HG03060 (cell line): ENCODE measurements around the gene MAP2.
A peak's percentile ranks its signal among the peaks of the same experiment; 100 is the strongest.

Source experiments
- ATAC-seq: cut with Tn5 transposase; IDR thresholded peaks from one replicate; pipeline ENCODE4 v1.9.1; 2021; ENCODE audit warnings: low read depth, moderate number of reproducible peaks; ENCODE audit not compliant: unreplicated experiment

Gene MAP2

DNA sequence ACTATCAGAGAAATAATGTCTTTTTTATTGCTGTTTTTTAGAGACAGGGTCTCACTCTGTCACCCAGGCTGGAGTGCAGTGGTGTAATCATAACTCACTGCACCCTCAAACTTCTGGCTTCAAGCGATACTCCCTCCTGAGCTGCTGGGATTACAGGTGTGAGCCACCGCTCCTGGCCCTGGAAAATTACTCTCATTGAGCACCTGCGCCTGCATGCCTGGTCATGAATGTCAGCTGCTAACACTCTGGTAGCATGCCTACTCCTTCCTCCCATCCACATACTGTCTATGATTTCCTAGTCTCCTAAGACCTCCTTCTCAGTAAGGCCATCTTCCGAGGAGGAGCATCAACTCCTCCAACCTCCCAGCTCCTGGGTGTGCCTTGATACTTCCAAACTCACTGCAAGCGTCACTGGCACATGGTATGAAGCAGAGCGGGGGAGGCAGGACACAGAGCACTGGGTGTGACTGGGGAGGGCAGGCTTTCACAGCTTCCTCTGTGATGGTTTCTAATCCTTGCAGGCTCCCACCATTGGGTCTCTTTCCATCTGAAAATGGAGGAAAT is 1.6 kb upstream of the MAP2 start:
- no peak for ATAC-seq

DNA sequence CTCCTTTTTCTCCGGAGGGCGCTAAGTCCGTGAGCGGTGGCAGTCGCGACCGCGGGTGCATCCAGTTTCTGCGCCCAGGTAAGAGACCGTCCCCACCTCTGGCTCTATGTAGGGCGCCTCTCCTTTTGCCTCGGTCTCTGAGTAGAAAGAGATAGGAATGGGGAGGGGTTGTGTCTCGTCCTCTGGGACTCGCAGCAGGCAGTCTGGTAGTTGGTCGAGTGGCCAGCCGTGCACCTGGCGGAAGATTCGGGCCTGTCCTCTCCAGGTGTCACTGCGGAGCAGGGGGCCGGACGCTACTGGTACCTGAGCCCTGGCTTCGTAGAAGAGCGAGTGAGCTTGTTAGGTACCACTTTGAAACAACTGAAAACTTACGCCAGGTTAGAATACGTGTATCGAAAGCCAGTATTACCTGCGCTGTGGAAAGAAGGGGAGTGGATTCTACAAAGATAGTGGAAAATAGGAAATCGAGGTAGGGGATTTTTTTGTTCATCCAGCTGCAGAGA is 403 bp downstream of the MAP2 start:
- no peak for ATAC-seq

DNA sequence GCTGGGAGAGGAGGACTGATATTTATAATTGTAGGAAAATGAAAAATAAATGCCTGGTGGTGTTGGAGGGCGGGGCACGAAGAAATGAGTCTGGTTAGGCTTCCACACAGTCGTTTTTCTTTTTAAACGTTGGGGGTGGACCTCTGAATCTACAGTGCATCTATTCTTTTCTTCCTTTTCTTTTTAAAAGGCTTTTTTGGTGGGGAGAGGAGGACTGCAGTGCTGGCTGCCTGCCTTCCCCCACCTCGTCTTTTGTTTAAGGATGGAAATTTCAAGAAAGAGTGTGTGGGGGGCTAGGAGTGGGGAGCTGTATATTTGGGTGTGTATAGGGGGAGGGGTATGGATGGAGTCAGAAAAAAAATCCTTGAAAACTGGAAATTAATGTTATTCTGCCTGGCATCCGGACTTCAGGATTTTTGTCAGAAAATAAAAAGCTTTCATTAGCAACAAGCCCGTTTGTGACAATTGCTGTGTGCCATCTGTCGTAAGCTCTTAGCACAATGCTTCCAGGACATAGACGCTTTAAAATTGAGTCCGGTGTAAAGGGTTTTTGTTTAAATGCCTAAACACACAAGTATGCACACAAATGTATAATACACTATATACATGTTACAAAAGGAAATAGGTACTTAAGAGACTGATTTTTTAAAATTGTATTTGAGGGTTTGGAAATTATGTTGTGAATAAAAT is 1.1 kb downstream of the MAP2 start:
- ATAC-seq = no peak

DNA sequence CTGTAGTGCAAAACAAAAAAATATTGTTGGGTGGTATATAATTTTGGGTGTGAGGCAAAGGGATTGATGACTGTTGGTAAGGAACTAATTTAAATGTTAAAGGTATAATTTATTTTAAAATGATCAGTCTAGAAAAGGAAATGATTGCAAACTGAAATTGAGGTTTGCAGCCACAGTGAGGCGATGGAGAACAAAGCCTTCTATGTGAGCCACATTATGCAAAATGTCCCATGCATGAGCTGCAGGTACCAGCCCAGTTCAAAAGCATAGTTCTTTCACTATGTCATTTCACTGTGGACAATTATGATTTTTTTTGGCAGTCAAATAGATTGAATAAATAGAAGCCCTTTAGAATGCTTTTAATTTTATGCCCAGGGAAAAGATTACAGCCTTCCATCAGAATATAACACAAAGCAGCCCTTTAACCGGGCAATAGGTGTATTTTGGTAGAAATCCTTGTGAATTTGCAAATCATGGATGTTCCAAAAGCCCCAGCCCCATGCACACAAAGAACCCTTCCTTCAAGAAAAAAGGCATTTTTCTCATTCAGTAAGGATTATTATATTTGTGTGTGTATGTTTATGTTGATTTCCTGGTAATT is 1.7 kb downstream of the MAP2 start:
- peak; percentile 39 for ATAC-seq

DNA sequence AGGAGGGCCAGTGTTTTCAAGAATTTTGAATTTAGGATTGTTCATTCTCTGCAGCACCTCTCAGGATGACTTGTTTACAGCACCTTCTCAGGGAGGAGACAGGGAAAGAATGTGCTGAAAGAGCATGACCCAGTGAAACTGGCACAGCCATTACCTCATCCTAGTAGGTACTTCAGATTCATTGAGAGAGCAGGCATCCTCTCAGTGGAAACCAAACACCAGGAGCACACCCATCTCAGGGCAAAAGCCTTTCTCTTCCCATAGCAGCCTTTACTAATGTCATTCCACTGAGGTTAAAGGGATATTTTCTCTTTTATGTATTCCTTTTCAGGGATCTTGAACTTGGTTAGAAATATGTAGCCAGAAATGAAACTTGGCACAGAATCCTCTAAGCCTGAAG is 2.6 kb downstream of the MAP2 start:
- ATAC-seq = no peak

DNA sequence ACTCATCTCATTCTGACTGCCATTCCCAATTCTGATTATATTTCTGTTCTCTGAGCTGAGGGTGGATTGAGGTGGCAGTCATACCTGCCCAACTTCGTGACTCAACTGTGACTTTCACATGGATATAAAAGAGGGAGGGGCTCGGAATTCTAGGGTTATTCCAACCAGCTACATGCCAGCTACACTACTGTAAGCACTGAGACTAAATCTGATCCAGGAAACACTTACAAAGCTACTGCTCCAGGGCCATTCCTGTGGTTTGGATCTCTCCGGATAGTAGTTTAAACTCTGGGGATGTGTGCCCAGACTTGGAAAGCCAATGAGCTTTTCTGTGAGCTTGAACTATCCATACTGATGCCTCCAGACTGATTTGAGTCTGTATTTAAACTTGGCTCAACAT is 7.9 kb downstream of the MAP2 start:
- no peak for ATAC-seq

DNA sequence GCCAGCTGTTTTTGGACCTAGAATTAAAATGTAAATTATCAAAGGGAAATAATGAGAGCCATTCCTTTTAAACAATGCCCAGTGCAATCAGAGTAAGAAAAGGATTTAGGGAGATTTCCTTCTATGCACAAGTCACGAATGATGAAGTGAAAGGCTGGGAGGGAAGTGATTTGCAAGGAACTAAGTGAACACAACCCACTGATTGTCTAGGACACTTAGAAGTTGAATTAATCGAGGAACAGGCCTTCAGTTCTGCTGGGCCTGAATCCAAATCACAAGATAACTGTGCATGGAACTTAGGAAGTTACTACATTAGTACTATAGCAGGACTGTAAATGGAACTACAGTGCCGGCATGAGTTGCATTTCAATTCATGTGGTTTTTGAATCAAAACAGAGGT is 17.7 kb downstream of the MAP2 start:
- ATAC-seq = no peak

DNA sequence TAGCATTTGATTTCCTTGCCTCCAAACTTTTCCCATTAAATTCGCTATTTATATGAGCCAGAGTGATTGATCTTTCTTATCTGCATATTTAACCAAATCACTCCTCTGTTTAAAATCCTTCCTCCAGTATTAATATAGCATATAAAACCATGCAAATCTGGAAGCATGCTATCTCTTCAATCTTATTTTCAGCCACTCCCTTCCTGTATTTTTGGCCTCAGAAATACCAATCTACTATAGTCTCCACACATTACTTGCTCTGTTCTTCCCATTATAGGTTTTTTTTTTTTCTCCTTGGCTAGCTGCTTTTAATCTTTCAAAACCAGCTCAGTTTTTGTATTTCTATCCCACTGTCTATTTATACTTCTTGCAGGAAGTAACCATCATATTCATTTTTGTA is 19.1 kb downstream of the MAP2 start:
- no peak for ATAC-seq

DNA sequence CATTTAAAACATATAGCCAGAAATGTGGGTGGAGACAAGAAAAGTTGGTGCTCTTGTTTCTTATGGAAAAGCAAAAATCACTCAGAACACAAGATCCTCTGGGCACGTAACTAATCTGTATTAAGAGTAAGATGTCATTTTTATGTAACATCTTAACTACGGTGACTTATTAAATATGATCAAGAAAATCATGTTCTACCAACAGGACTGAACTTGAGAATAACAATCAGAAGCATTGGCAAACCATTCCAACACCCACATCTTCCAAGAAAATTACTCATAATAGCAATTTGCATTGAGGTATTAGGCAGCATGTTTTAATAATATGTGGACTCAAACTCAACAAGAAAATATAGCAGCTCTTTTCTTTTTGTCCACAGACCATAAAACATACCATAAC is 21.6 kb downstream of the MAP2 start:
- ATAC-seq = no peak

DNA sequence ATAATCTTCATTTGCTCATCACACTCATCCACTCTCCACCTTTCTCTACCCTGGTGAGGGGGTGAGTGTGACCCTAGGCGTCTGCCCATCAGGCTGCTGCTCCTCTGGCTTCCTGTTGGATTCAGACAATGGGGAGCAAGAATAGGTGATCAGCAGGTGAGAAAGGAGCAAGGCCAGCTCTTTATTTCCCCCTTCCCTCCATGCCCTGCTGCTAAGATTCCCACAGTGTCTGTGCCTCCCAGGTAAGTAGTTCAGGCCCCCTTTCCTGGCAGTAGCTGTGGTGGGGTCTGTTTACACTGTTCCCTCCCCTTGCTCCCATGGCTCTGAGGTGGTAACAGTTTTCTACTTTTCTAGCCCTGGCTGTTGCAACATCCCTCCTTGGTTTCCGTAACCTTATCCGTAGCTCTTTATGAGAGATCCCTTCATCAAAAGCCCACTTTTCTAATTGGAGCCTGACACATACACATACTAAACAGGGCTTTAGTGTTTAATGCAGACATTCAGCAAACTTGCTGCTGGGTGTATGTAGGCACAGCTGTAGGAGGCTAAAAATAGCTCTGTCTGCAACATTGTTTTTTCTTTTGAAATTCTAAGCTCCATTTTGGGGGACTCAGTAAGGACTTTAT is 27.5 kb downstream of the MAP2 start:
- no peak for ATAC-seq

DNA sequence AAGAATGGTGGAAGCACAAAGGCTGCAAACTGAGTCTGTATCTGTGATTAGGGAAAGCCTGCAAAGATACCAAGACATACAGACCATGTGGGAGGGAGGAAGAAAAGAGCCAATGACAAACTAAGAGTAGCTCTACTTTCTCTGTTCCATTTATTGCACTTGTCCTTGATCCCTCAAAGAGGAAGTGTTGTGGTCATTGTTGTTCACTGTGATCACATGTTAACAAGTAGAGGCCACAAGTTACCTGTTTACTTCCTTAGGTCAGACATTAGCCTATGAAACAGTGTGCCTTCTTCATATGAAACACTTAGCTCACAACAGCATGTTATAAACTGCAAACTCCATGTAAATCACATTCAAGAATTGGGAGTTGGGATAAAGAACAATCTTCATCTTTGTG is 32.6 kb downstream of the MAP2 start:
- no peak for ATAC-seq

DNA sequence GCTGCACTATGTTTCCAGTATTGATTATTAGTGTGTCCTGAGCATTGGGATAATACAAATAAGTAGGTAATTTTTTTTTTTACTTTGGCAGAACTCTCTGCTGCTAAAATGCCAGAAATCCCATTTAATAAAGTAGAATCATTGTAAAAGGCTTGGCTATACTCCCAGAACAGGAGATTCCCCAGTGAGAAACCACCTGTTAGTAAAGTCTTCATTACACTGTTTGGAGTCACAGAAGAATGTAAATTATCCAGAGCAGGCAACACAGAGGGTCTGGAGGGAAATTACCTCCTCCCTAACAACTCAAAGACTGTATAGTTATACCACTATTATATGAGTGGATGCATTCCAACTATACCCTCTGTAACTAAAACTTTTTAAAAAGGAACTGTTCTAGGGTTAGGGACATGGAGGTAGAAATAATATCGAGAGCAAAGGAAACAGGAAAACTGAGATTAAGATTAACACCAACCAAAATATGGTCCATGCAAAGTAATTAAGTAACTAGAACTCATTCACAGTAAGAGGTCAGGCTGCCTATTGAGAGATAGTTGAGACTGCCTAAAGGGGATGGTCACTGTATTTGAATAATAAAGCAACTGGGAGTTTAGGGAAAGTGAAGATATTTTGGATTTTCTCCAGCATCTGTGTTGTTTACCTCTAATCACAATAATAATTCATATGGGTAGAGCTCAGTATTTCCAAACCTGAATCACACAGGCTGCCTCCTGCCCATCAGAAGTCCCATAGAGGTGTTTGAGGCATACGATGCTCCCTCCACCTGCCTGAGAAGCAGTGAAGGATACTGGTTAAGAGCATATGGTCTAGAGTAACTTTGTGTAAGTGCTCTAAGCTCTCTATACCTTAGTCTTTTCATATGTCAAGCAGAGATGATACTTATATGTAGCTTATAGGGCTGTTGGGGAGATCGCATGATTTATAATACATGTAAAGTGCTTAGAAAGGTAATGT is 34.4 kb downstream of the MAP2 start:
- no peak for ATAC-seq

DNA sequence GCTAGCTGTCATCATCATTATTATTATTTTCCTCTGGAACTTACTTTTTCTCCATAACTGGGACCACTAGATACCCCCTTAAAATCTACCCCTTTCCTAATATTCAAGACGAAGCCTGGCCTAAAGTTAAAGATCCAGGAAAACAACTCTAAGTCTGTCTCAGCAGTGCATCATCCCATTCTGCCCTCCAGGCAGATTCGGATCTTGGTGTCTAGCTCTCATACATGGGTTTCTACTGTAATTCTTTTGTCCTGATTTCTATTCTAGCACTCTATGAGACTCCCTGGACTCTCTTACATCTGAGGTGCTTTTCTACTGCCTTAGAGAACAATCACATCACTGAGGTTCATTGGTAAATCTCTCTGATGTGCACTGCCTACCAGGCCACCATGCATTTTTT is 35.5 kb downstream of the MAP2 start:
- ATAC-seq = no peak

DNA sequence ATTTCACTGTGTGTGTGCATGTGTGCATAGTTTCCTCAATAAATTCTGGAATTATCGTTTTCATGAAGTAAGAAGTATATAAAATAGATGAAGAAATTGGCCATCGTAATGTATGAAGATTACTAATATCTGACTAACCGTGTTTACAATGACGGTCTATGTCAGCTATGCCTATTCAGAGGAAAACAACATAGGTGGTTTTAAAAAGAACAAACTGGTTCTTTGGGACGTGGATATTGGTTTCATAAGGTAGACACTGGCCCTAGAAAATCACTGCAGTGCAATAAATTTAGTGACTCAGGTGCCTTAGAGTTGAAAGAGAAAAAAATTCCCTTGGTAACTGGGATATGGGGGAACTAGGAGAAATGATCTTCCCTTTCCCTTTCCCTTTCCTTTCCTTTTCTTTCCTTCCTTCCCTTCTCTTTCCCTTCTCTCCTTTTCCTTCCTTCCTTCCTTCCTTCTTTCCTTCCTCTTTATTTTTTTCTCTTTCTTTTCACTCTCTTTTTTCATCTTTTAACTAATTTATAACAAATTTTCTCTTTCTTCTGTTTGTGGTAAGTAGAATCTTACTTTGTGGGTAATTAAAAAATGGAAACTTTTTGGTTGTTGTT is 36.4 kb downstream of the MAP2 start:
- no peak for ATAC-seq

DNA sequence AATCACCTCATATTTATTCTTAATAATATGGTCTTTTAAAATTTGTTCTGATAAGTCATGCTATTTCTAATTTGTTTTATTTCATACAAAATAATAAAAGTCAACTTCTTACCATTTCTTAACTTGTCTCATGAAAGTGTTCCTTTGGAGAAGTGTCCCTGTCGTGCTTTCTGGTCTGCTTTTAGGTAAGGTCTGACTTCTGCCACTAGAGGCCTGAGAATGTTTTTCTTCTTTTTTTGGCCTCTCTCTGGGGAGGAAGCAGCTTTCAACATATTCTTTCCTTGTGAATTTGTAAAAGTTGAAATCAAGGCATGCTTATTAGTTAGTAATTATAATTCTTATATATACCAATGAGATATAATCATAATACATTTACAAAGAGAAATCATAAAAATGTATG is 39.4 kb downstream of the MAP2 start:
- ATAC-seq = no peak

DNA sequence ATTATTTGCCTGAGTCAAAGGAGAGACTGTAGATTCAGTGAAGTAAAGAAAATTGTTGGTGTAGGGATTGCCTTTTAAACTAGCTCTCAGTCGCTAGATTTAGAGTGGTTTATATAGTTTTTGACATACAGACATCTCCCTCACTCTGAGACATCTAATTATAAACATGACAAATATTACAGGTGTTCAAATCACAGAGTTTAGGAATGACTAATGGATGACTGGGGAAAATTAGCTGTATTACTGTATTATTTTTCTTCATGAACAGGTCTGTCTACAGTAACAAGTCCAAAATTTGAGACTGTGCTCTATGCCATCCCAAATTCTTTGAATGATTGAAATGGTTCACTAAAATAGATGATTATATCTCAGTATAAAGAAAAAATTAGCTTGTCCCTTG is 40.0 kb downstream of the MAP2 start:
- ATAC-seq = no peak

DNA sequence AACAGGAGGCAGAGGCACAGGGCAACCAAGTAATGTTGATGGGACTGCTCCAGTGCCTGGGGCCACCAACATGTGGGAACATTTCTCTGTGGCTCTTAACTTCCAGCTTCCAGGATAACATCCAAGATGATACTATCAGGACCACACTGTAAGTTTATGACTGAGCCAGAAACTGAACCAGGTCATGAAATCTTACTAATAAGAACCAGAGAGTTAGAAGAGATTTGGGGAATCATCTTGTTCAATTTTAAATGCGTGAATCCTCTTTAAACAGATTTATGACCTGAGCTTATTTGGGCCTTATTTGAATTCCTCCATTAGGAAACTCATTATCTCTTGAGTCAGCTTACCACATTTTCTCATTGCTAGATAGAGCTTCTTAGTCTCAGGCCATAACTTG is 45.0 kb downstream of the MAP2 start:
- no peak for ATAC-seq

DNA sequence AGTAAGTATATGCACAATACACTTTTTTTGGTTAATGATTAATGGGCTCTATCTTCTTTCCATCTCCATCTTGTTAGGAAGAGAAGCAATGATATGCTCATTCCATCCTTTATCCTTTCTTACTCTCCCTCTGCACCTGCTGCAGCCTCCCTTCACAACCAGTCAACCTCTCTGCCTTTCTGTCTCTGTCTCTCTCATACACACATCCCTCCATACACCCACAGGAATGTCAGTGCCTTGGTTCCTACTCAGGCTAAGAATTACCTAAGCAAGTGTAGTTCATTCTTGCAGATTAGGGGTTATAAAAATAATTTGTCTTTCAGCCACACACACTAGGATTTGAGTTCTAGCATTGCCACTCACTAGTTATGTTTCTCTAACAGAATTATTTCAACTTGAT is 45.6 kb downstream of the MAP2 start:
- ATAC-seq = no peak

DNA sequence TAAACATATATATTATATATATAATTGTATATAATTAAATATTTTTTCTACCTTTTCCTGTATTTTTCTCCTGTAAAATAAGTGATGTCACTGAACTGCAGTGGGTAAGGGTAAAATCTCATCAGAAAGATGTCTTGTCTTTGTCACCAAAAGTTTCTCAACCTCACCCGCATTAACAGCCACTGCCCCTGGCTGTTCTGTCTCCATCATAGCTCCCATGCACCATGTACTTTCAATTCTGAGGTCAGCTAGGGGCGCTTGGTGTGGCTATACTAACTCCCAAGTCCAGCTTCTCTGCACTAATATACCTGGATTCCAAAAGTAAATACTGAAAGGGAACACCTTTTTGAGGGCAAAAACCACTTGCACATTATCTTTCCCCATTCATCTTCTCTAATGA is 46.6 kb downstream of the MAP2 start:
- no peak for ATAC-seq

DNA sequence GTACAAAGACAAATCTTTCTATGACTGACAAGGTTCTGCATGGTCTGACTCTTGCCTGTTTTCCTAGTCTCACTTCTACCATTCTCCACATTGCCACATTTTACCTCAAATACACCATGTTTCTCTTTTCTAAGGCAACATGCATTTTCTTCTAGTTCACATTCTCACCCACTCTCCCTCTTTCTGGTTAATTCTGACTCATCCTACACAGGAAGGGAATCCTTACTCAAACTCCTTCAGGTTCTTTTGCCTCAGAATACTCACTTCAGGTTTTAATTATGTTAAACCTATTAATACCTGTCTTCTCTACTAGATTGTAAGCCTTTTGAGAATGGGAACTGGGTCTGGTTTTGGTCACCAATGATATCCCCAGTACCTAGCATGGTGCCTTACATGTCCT is 47.2 kb downstream of the MAP2 start:
- no peak for ATAC-seq
